ENCODE data around the gene TPSD1. TPM values are rescaled to one million over a fixed set of nuclear protein-coding genes. Genes with fewer than 3 reads are reported as not detected.

Gene TPSD1
- total and polyA plus RNA-seq, 2 donors from 2014 or later = 7.9 TPM; not detected in 1

GRCh38 chr16:1275791-1276579 is 20.1 kb downstream of the TPSD1 start:
- no peaks in the 10 kb centered on the region for H3K9me3 ChIP-seq (ENCODE audit: control insufficient read depth in 2 of 3, insufficient read depth in 1 of 3, low read length in 3 of 3)
- peaks cover 0 to 4% (median 0%) of the 10 kb centered on the region in 3 donors for H3K4me1 ChIP-seq (ENCODE audit: control insufficient read depth in 2 of 3, insufficient read depth in 2 of 3, low read depth in 1 of 3, low read length in 3 of 3)
- no peaks in the 10 kb centered on the region for H3K36me3 ChIP-seq (ENCODE audit: control insufficient read depth in 2 of 3, insufficient read depth in 3 of 3, low read length in 3 of 3)
- no peak overlapping the region for H3K9ac ChIP-seq (ENCODE audit: low read length in 3 of 3)
- FAIRE-seq = no peak
- no peak overlapping the region for H3K27ac ChIP-seq (ENCODE audit: low read depth in 2 of 2, low read length in 2 of 2)
- no peak for TF ChIP-seq CTCF (IDR thresholded peaks at IDR 0.05; ENCODE audit: borderline replicate concordance, extremely low read depth, insufficient read depth)
- intact Hi-C loops (cut with DNase I) = no loop called here
- H3K4me3 ChIP-seq (ENCODE audit: low read length in 3 of 3) = no peak overlapping the region
- DNase-seq = peak in 1 of 5 donors; percentile 76
- H3K27me3 ChIP-seq (ENCODE audit: control insufficient read depth, insufficient read depth, low read length) = no peaks in the 10 kb centered on the region

GRCh38 chr16:1276580-1276878 is 20.7 kb downstream of the TPSD1 start:
- intact Hi-C loops (cut with DNase I) = no loop called here
- TF ChIP-seq CTCF (IDR thresholded peaks at IDR 0.05; ENCODE audit: borderline replicate concordance, extremely low read depth, insufficient read depth) = no peak
- Histone ChIP-seq H3K27me3 (ENCODE audit: control insufficient read depth, insufficient read depth, low read length) (no peaks in the 10 kb centered on the region), H3K4me3 (ENCODE audit: low read length in 3 of 3) (no peak overlapping the region), H3K9me3 (ENCODE audit: control insufficient read depth in 2 of 3, insufficient read depth in 1 of 3, low read length in 3 of 3) (no peaks in the 10 kb centered on the region), H3K27ac (ENCODE audit: low read depth in 2 of 2, low read length in 2 of 2) (no peak overlapping the region), H3K36me3 (ENCODE audit: control insufficient read depth in 2 of 3, insufficient read depth in 3 of 3, low read length in 3 of 3) (no peaks in the 10 kb centered on the region), H3K4me1 (ENCODE audit: control insufficient read depth in 2 of 3, insufficient read depth in 2 of 3, low read depth in 1 of 3, low read length in 3 of 3) (peaks cover 0 to under 1% (median 0%) of the 10 kb centered on the region in 3 donors), H3K9ac (ENCODE audit: low read length in 3 of 3) (no peak overlapping the region)
- FAIRE-seq (no peak), DNase-seq (no peak)

DNA sequence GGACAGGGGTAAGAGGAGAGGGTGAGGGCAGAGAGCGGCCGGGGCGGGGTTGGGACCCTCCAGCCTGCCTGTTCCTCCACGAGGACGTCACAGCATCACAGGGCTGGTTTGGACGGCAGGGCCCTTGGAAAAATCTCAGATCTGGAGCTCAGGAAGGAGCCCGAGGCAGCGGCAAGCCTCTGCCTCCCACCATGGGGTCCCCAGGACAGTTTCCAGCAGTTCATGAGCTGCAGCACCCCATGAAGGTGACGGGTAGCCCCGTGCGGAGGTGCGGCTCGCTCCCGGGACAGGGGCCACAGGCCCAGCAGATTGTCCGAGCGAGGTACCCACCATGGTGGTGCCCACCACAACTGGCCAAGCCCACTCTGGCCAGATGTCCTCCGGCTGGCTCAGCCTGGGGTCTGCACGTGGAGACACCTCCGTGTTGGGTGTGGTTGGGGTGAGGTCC is 21.3 kb downstream of the TPSD1 start:
- intact Hi-C loops (cut with DNase I) = no loop called here
- H3K27me3 ChIP-seq (ENCODE audit: control insufficient read depth, insufficient read depth, low read length) = no peaks in the 10 kb centered on the region
- no peak overlapping the region for H3K4me3 ChIP-seq (ENCODE audit: low read length in 3 of 3)
- DNase-seq = no peak
- no peak for FAIRE-seq
- no peaks in the 10 kb centered on the region for H3K4me1 ChIP-seq (ENCODE audit: control insufficient read depth in 2 of 3, insufficient read depth in 2 of 3, low read depth in 1 of 3, low read length in 3 of 3)
- no peaks in the 10 kb centered on the region for H3K9me3 ChIP-seq (ENCODE audit: control insufficient read depth in 2 of 3, insufficient read depth in 1 of 3, low read length in 3 of 3)
- H3K9ac ChIP-seq (ENCODE audit: low read length in 3 of 3) = no peak overlapping the region
- no peak overlapping the region for H3K27ac ChIP-seq (ENCODE audit: low read depth in 2 of 2, low read length in 2 of 2)
- no peaks in the 10 kb centered on the region for H3K36me3 ChIP-seq (ENCODE audit: control insufficient read depth in 2 of 3, insufficient read depth in 3 of 3, low read length in 3 of 3)
- no peak for TF ChIP-seq CTCF (IDR thresholded peaks at IDR 0.05; ENCODE audit: borderline replicate concordance, extremely low read depth, insufficient read depth)

Data from kidney (tissue), 14 donors.